GM12891 (cell line): ENCODE results near the gene NUAK1. TPM values are rescaled to one million over a fixed set of nuclear protein-coding genes. Genes with fewer than 3 reads are reported as not detected.

Experiments
- DNase-seq: peaks from one replicate; pipeline ENCODE4 v3.0.0; 2011; ENCODE audit warnings: low spot score; ENCODE audit not compliant: insufficient read length
- FAIRE-seq: peaks from 2 replicates; lab custom pipeline; 2011; peaks lifted over from hg19 to GRCh38; lab: Jason Lieb, UNC
- PAX5 ChIP-seq: IDR thresholded peaks from 2 replicates; pipeline ENCODE4 v1.6.1; 2011; ENCODE audit warnings: low read length, moderate library complexity, mild to moderate bottlenecking; ENCODE audit not compliant: insufficient read depth, severe bottlenecking
- POLR2A ChIP-seq: IDR thresholded peaks from 2 replicates; pipeline ENCODE4 v1.6.1; 2011; ENCODE audit warnings: low read depth, low read length, control low read depth
- POLR2AphosphoS5 ChIP-seq: IDR thresholded peaks from 2 replicates; pipeline ENCODE4 v1.6.1; 2011; ENCODE audit warnings: low read depth, low read length, control low read depth
- POU2F2 ChIP-seq: IDR thresholded peaks from 2 replicates; pipeline ENCODE4 v1.6.1; 2011; ENCODE audit warnings: low read depth, mild to moderate bottlenecking, control low read depth, low read length, moderate library complexity
- SPI1 ChIP-seq: IDR thresholded peaks from 2 replicates; pipeline ENCODE4 v1.6.1; 2011; ENCODE audit warnings: low read depth, low read length, control low read depth
- TAF1 ChIP-seq: IDR thresholded peaks from 2 replicates; pipeline ENCODE4 v1.6.1; 2011; ENCODE audit warnings: low read depth, low read length, control low read depth
- polyA plus RNA-seq: library from polyadenylated mRNA; unstranded; fragments of >200 nt; gene quantifications from one replicate; pipeline ENCODE4 v1.2.1, GENCODE V29; 2012; ENCODE audit warnings: low read depth, missing spikeins, inconsistent platforms; ENCODE audit not compliant: missing spikeins

NUAK1 gene
- polyA plus RNA-seq: not detected

DNA sequence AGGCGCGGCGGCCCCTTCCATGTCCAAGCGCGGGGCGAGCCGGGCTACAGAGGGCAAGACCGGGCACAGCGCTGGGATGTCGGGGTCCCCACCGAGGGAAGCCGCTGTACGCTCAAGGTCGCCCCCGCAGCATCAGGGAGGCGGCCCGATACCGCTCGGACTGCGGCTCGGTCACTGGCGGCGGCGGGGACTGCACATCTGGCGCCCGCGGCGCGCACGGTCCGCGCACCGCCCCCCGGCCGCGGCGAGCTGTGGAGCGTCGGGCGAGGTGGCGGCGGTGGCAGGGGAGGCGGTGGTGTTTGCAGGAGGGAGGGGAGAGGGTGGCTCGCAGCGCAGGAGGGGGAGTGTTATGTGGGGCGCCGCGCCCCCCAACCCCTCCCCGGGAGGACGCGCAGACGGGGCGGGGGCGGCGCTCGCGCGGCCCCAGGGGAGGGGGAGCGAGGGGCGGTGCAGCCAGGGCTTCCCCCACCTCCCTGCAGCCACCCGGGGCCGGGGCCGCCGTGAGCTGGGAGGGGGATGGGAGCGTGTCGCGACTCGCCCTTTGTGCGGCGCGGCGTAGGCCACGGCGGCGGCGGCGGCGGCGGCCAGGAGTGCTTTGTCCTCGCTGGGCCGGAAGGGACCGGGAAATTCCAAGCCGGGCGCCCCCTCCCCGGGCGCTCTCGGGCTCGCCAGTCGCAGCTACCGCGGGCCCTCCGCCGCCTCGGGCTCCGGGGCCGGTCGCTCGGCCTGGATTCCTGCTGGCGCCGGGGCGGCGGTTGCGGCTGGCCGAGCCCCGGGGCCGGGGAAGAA lies at the start of gene NUAK1:
Gene NUAK1, minus strand, starts transcription at position 322 of the 789 bp plus-strand sequence. Its CDS starts 301 bp downstream, at position 21.
- DNase-seq: peak; percentile 29
- TF ChIP-seq POLR2A (no peak), PAX5 (no peak), POU2F2 (no peak)
- no peak for FAIRE-seq

DNA sequence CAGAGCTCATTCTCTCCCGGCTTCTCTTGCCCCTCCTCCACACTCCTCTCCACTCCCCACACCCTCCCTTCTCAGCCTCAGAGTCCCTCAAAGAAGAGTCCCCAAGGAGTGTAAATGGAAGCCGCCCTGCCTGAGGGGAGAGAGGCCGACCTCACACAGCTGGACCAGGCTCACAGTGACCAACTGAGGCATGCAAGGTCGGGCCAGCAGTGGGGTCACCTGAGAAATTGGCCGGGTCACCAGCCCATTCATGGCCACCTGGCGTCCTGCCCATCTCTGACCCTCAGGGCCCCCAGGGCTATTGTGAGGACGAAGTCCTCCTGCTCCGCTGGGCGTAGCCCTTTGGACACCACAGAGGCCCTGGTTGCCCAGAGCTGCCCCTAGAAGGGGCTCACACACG lies 49.5 kb upstream of the NUAK1 start:
- no peak for FAIRE-seq
- DNase-seq: no peak
- TF ChIP-seq SPI1: no peak
- no peak for TF ChIP-seq POU2F2
- TF ChIP-seq POLR2AphosphoS5: no peak
- no peak for TF ChIP-seq POLR2A
- no peak for TF ChIP-seq PAX5
- no peak for TF ChIP-seq TAF1

DNA sequence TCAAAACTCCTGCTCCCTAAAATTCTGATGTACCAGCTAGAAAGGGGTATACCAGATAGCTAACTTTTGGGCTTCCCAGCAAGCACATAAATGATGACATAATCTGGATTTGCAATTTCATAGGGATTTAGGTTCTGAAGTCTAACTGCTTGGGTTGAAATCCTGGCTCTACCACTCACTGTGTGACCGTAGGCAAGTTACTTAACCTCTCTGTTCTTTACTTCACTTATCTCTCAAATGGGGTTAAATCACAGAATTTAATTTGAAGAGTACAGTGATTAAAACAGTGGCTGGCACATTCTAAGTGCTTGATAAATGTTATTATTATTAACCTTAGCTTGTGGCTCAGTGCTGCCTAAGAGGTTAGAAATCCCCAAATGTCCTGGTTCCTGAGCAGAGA lies 49.1 kb upstream of the NUAK1 start:
- DNase-seq: no peak
- no peak for FAIRE-seq
- TF ChIP-seq PAX5 (no peak), SPI1 (no peak), POU2F2 (no peak), POLR2AphosphoS5 (no peak), TAF1 (no peak), POLR2A (no peak)

DNA sequence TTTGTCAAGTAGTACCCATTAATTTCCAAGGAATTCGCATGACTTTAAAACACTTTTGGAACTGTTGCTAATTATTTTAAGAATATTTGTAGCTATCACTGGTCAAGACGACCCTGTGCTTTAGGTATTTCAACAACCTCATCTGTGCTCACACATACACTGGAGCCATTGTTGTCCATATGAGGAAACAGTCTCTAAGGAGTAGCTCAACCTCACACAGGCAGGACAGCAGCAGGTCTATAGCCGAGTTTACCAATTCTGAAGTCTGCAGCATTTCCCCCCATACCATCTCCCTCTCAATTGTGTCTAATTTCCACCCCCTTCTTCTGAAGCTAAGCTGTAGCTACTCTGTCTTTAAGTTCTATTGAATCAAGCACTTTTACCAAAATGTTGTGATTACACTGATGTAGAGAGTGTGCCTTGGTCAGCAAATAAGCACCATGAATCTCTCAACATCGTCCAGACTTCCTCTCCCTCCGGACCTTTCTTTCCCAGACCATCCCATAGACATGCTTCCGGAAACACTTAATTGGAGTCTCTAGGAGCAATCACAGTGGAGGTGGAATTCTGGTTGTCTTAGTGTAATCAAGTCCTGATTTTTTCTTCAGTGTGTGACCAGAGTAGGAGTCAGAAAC lies 48.5 kb upstream of the NUAK1 start:
- TF ChIP-seq POU2F2 (no peak), POLR2A (no peak), TAF1 (no peak), POLR2AphosphoS5 (no peak), PAX5 (no peak)
- DNase-seq (no peak), FAIRE-seq (no peak)

DNA sequence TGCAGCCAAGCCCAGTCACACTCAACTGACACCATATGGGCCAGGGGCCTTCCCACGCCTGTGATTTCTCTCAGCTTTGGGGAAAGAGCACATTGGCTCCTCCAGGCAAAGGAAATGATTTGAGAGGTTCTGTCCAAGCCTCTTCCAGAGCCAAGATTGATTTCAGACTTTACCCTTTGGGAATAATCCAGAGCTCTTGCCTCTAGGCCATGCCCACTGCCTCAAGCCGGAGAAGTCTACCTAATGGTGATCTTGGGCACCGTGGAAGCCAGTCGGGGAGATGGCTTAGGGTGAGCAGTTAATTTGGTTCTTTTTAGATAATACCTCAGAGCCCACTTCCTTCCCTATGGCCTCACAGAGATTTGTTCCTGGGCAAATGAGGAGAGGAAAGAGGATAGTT lies 45.0 kb upstream of the NUAK1 start:
- TF ChIP-seq PAX5 (no peak), TAF1 (no peak), POU2F2 (no peak), SPI1 (no peak), POLR2AphosphoS5 (no peak), POLR2A (no peak)
- DNase-seq (no peak), FAIRE-seq (no peak)

DNA sequence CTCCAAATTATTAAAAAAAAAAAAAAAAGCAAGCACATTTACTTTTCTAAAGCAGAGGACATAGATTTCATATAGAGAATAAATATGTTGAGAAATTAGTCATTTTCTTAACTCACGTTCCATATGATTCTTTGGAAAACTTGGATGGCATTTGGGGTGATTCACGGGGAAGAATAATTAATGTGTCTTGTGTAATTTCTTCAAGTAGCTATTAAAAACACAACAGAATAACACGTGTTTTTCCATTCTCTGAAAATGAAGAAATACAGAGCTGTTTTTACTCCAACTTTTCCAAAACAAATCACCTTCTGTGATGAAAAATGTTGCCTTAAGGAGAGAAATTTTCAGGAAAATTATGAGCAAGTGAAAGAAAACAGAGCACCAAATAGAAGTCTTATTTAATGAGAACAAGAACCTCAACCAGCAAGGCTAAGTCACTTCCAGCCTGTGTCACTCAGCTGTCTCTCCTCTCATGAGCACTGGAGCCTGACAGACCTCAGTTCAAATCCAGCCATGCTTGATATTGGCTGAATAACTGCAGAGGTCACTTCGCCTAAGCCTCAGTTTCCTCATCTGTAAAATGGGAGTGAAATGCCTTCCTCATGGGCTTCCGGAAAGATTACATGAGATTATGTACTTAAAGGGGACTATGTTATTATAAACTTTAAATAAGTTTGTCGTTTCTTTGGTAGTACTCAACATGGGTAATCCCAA lies 42.8 kb upstream of the NUAK1 start:
- TF ChIP-seq SPI1 (no peak), TAF1 (no peak), POU2F2 (no peak), POLR2A (no peak), POLR2AphosphoS5 (no peak), PAX5 (no peak)
- no peak for DNase-seq
- no peak for FAIRE-seq

DNA sequence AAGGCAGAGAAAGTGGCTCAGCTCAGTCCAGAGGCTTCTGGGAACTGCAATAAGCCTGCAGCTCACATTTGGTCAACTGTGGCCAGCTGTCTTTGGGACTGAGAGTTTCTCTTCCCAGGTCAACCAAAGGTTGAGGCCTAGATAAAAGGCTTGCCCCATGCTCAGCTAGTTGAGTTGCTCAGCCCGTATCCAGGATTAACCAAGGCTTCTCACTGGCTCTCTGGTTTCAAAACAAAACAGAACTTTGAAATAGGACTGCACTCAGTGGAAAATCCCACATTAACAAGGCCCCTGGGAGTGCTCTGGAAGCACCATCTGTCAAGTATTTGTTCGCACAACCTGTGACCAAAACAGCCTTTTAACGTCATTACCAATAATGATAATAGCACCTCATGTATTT lies 40.3 kb upstream of the NUAK1 start:
- TF ChIP-seq SPI1 (no peak), POLR2AphosphoS5 (no peak), TAF1 (no peak), POU2F2 (no peak), POLR2A (no peak)
- no peak for FAIRE-seq
- DNase-seq: no peak

DNA sequence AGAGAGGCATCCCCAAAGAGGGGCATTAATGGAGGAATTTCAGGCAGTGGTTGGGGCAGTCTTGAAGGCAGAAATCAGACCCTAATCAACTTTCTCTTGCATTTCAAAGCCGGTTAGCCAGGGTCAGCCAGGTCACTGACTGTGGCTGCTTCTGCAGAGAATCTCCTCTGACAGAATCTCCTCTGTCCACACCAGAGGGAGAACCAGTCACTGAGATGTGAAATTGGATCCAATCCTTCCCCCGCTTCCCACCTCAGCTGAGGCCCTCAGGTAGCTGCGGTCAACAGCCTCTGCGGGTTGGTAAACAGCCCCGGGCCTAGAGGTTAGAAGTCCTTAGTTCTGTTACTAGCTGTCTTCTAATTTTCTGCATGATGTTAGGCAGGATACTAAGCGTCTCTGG lies 39.8 kb upstream of the NUAK1 start:
- FAIRE-seq: no peak
- DNase-seq: no peak
- TF ChIP-seq TAF1 (no peak), SPI1 (no peak), POU2F2 (no peak), POLR2A (no peak), POLR2AphosphoS5 (no peak), PAX5 (no peak)

DNA sequence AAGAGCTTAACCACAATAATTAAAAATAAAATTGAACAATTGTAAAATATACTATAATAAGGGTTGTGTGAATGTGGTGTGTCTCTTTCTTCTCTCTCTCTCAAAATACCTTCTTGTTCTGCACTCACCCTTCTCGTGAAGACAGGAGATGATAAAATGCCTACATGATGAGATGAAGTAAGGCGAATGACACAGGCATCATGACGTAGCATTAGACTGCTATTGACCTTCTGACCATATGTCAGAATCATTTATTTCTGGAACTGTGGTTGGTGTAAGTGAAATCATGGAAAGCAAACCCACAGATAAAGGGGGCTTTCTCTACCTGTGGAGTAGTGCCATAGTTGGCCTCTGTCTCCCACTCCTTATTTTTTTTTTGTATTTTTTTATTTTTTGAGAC lies 37.8 kb upstream of the NUAK1 start:
- DNase-seq (no peak), FAIRE-seq (no peak)
- TF ChIP-seq POU2F2 (no peak), TAF1 (no peak), POLR2AphosphoS5 (no peak), POLR2A (no peak), PAX5 (no peak), SPI1 (no peak)
